Measurements from ENCODE around the gene ZP1. TPM values are rescaled to one million over a fixed set of nuclear protein-coding genes. Genes with fewer than 3 reads are reported as not detected.

ZP1 gene
- total and polyA plus RNA-seq, 5 experiments from 2014 or later, result not detected

GRCh38 chr11:60836866-60837515 lies 30.4 kb upstream of the ZP1 start:
- ATAC-seq (no peak), DNase-seq (no peak)
- Mint-ChIP-seq H3K27me3 (peaks cover 0 to 3% (median 0%) of the 10 kb centered on the region in 5 donors), H3K27ac (peak overlapping the region in 3 of 10 donors; percentile 28 to 86 (median 71)), H3K9me3 (no peaks in the 10 kb centered on the region), H3K36me3 (no peaks in the 10 kb centered on the region), H3K4me3 (peak overlapping the region in 2 of 10 donors; percentile 15 to 35), H3K4me1 (peaks cover 8 to 26% (median 15%) of the 10 kb centered on the region in 4 donors)
- POLR2A ChIA-PET, result no interaction called here

DNA sequence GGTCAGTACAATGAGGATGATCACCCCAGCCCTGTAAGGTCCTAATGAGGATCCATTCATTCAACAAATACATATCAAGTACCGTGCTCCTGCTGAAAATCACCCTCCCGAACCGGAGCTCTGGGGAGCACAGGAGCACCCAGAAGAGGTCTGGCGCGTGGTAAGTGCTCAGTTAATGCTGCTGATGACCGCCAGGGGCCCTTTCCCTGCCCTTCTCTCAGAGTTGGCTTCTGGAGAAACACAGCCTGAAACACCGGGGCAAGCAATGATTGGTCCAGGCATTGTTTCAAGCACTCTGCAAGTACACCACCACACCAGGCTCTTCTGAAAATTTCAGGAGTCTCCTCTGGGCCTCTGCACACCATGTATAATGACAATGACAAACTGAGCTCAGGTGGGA lies 29.2 kb upstream of the ZP1 start:
- peaks cover 0 to 3% (median 0%) of the 10 kb centered on the region in 5 donors for H3K27me3 Mint-ChIP-seq
- no peak for ATAC-seq
- no peak overlapping the region for H3K27ac Mint-ChIP-seq
- POLR2A ChIA-PET, result no interaction called here
- H3K36me3 Mint-ChIP-seq, result no peaks in the 10 kb centered on the region
- no peak overlapping the region for H3K4me3 Mint-ChIP-seq
- no peaks in the 10 kb centered on the region for H3K9me3 Mint-ChIP-seq
- no peak for DNase-seq
- H3K4me1 Mint-ChIP-seq, result peaks cover 11 to 36% (median 23%) of the 10 kb centered on the region in 4 donors

- peak overlapping the region; percentile 71 to 94 (median 87) for H3K4me3 Mint-ChIP-seq
- H3K4me1 Mint-ChIP-seq, result peaks cover 32 to 54% (median 47%) of the 10 kb centered on the region in 4 donors
- no peak for DNase-seq
These were observed 26.6 kb upstream of the ZP1 start for GRCh38 chr11:60840470-60841430.

GRCh38 chr11:60841797-60842667 lies 25.3 kb upstream of the ZP1 start, which contains the start of gene CCDC86:
CCDC86 (plus strand) TSS chr11:60842113; CDS start chr11:60842125, 12 bp downstream.
- Mint-ChIP-seq H3K27me3 (peaks cover 0 to 3% (median 0%) of the 10 kb centered on the region in 5 donors), H3K4me3 (peak within 1 kb of the TSS; percentile 71 to 94 (median 90)), H3K27ac (peak within 1 kb of the TSS; percentile 92 to 99 (median 97)), H3K4me1 (peaks cover 32 to 54% (median 45%) of the 10 kb centered on the region in 4 donors), H3K9me3 (no peaks in the 10 kb centered on the region), H3K36me3 (peaks cover 0 to 14% (median 3%) of the 10 kb centered on the region in 3 donors)
- peak; percentile 94 to 95 for ATAC-seq
- peak; percentile 95 to 100 (median 99) for DNase-seq
- POLR2A ChIA-PET, result interaction anchor here (0.7 to 1.2 kb wide), 4 partner anchors 12 to 72 kb away, joined by 3 to 6 read pairs (median 4); partner anchors contain the start of genes PTGDR2, TMEM109 and ZP1

More at GRCh38 chr11:60840470-60841430, 26.6 kb upstream of the ZP1 start:
- no peak for ATAC-seq
- Mint-ChIP-seq H3K36me3 (peaks cover 0 to 5% (median 3%) of the 10 kb centered on the region in 3 donors), H3K9me3 (no peaks in the 10 kb centered on the region), H3K27me3 (peaks cover 0 to 3% (median 0%) of the 10 kb centered on the region in 5 donors), H3K27ac (peak overlapping the region; percentile 86 to 99 (median 97))
- POLR2A ChIA-PET, result interaction anchor here (0.7 to 1.2 kb wide), 5 partner anchors 20 to 298 kb away, joined by 3 to 5 read pairs (median 3); partner anchors contain the start of genes PRPF19 and SLC15A3

- DNase-seq (no peak), ATAC-seq (no peak)
- H3K4me3 Mint-ChIP-seq, result peak overlapping the region; percentile 71 to 94 (median 90)
- peaks cover 32 to 54% (median 43%) of the 10 kb centered on the region in 4 donors for H3K4me1 Mint-ChIP-seq
- peaks cover 0 to 22% (median 3%) of the 10 kb centered on the region in 3 donors for H3K36me3 Mint-ChIP-seq
- POLR2A ChIA-PET, result interaction anchor here (0.7 to 1.2 kb wide), 4 partner anchors 12 to 71 kb away, joined by 3 to 6 read pairs (median 4); partner anchors contain the start of genes PTGDR2, TMEM109 and ZP1
- H3K27me3 Mint-ChIP-seq, result peaks cover 0 to 3% (median 0%) of the 10 kb centered on the region in 5 donors
- H3K27ac Mint-ChIP-seq, result peak overlapping the region; percentile 70 to 99 (median 97)
- H3K9me3 Mint-ChIP-seq, result no peaks in the 10 kb centered on the region
These were observed 24.4 kb upstream of the ZP1 start for GRCh38 chr11:60842668-60843600.

DNA sequence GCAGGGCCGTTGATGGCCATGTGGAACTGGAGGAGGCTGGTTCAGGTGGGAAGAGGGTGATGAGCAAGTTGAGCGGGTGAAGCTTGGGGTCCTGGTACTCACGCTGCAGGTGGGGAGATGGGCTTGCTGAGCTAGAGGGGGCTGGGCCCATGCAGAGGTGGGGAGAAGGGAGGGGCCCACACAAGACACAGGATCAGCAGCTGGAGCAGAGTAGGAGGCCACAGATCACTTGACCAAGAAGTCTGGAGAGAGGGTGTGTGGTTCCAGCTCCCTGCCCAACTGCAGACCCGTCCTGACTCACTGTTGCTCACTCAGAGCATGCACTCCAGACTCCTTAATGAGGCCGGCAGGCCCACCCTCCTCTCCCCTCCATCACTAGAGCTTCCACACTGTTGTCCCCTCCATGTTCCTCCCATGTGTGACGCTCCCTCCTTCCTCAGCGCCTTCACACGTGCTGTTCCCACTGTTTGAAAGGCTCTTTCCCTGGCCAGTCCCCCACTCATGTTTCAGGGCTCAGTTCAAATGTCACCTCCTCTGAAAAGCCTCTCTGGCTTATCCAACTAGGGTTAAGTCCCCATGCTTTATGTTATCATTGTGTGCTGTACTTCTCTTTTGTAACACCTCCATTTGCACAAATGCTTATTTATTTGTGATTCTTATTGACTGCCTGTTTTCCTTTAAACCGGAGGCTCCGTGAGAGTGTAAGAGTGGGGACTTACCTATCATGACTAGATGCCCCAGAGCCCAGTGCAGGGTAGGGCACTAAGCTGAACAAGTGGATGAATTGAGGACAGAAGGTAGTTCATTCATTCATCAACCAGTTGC lies 23.1 kb upstream of the ZP1 start:
- no peak for ATAC-seq
- peaks cover 32 to 54% (median 45%) of the 10 kb centered on the region in 4 donors for H3K4me1 Mint-ChIP-seq
- peaks cover 0 to 35% (median 7%) of the 10 kb centered on the region in 3 donors for H3K36me3 Mint-ChIP-seq
- H3K4me3 Mint-ChIP-seq, result peak overlapping the region; percentile 71 to 94 (median 90)
- peak overlapping the region in 9 of 10 donors; percentile 70 to 99 (median 81) for H3K27ac Mint-ChIP-seq
- H3K27me3 Mint-ChIP-seq, result peaks cover 0 to 3% (median 0%) of the 10 kb centered on the region in 5 donors
- no peak for DNase-seq
- POLR2A ChIA-PET, result no interaction called here
- no peaks in the 10 kb centered on the region for H3K9me3 Mint-ChIP-seq

DNA sequence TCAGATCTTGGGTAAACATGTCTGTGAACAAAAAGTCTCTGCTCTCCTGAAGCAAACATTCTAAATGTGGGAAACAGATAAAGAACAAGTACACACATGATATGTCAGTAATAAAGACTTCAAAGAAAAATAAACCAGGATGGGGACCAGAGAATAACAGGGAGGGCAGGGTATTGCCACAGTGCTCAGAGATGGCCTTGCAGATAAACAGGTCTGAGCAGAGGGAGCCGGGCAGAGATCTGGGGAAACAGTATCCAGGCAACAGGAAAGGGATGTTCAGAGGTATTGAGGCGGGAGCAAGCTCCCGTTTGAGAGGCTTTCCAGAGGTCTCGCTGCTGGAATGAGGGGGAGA lies 22.5 kb upstream of the ZP1 start:
- ATAC-seq (no peak), DNase-seq (no peak)
- peaks cover 0 to 40% (median 7%) of the 10 kb centered on the region in 3 donors for H3K36me3 Mint-ChIP-seq
- H3K9me3 Mint-ChIP-seq, result no peaks in the 10 kb centered on the region
- POLR2A ChIA-PET, result interaction anchor here (1.8 kb wide), 1 partner anchor 11 kb away, joined by 5 read pairs; the partner anchor contains the start of gene PTGDR2
- H3K27me3 Mint-ChIP-seq, result peaks cover 0 to 3% (median 0%) of the 10 kb centered on the region in 5 donors
- peak overlapping the region; percentile 23 to 94 (median 90) for H3K4me3 Mint-ChIP-seq
- peaks cover 32 to 54% (median 44%) of the 10 kb centered on the region in 4 donors for H3K4me1 Mint-ChIP-seq
- H3K27ac Mint-ChIP-seq, result peak overlapping the region in 7 of 10 donors; percentile 16 to 82 (median 70)

GRCh38 chr11:60845338-60845737 lies 22.0 kb upstream of the ZP1 start:
- peaks cover 32 to 52% (median 44%) of the 10 kb centered on the region in 4 donors for H3K4me1 Mint-ChIP-seq
- H3K27me3 Mint-ChIP-seq, result peaks cover 0 to 3% (median 0%) of the 10 kb centered on the region in 5 donors
- H3K27ac Mint-ChIP-seq, result peak overlapping the region in 6 of 10 donors; percentile 60 to 82 (median 72)
- no peaks in the 10 kb centered on the region for H3K9me3 Mint-ChIP-seq
- POLR2A ChIA-PET, result interaction anchor here (0.5 to 1.8 kb wide), 2 partner anchors 10 to 12 kb away, joined by 3 to 5 read pairs; partner anchors contain the start of gene PTGDR2
- peak overlapping the region in 9 of 10 donors; percentile 0 to 94 (median 71) for H3K4me3 Mint-ChIP-seq
- peaks cover 0 to 45% (median 7%) of the 10 kb centered on the region in 3 donors for H3K36me3 Mint-ChIP-seq
- DNase-seq (no peak), ATAC-seq (no peak)

GRCh38 chr11:60847281-60847680 lies 20.1 kb upstream of the ZP1 start:
- H3K27me3 Mint-ChIP-seq, result no peaks in the 10 kb centered on the region
- H3K36me3 Mint-ChIP-seq, result peaks cover 0 to 63% (median 23%) of the 10 kb centered on the region in 3 donors
- H3K4me3 Mint-ChIP-seq, result no peak overlapping the region
- H3K27ac Mint-ChIP-seq, result no peak overlapping the region
- POLR2A ChIA-PET, result interaction anchor here (1.2 kb wide), 1 partner anchor 21 kb away, joined by 3 read pairs; no protein-coding TSS in a partner anchor
- no peaks in the 10 kb centered on the region for H3K9me3 Mint-ChIP-seq
- ATAC-seq (no peak), DNase-seq (no peak)
- H3K4me1 Mint-ChIP-seq, result peaks cover 22 to 41% (median 33%) of the 10 kb centered on the region in 4 donors

- Mint-ChIP-seq H3K4me1 (peaks cover 22 to 34% (median 28%) of the 10 kb centered on the region in 4 donors), H3K9me3 (no peaks in the 10 kb centered on the region), H3K4me3 (no peak overlapping the region), H3K27ac (no peak overlapping the region), H3K27me3 (no peaks in the 10 kb centered on the region), H3K36me3 (peaks cover 0 to 63% (median 23%) of the 10 kb centered on the region in 3 donors)
- POLR2A ChIA-PET, result interaction anchor here (1.2 kb wide), 1 partner anchor 20 kb away, joined by 3 read pairs; no protein-coding TSS in a partner anchor
- ATAC-seq (no peak), DNase-seq (no peak)
These were observed 19.4 kb upstream of the ZP1 start for GRCh38 chr11:60847896-60848295.

Measured in naive thymus-derived CD8-positive, alpha-beta T cell (primary cell).